Measurements from ENCODE around the gene LRRC4C. TPM values are rescaled to one million over a fixed set of nuclear protein-coding genes. Genes with fewer than 3 reads are reported as not detected.

LRRC4C gene
- total and polyA plus RNA-seq, 4 donors, result 0.10 to 0.93 (median 0.30) TPM

DNA sequence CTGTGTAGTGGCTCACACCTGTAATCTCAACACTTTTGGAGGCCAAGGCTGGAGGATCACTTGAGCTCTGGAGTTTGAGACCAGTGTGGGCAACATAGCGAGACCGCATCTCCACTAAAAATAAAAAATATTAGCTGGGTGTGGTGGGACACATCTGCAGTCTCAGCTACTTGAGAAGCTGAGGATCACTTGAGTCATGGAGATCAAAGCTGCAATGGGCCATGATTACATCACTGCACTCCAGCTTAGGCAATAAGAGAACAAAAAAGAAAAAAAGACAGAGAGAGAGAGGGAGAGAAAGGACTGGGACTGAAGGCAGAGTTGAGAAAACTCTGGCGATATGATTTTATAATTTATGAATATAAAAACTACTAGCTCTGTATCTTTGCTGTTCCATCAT lies 473.1 kb downstream of the LRRC4C start:
- DNase-seq (ENCODE audit: low spot score), result no peak
- TF ChIP-seq NR2F2 (IDR thresholded peaks at IDR 0.05) (no peak), TAF1 (conservative IDR thresholded peaks at IDR 0.05) (no peak), HNF4A (conservative IDR thresholded peaks at IDR 0.05) (no peak), EGR1 (IDR thresholded peaks at IDR 0.05; ENCODE audit: low read depth in 2 of 2) (no peak), HNF4G (IDR thresholded peaks at IDR 0.05) (no peak), FOXA2 (IDR thresholded peaks at IDR 0.05) (no peak), GABPA (IDR thresholded peaks at IDR 0.05 in 1 of 2, conservative IDR thresholded peaks at IDR 0.05 in 1 of 2) (no peak), JUND (IDR thresholded peaks at IDR 0.05) (no peak), SP1 (IDR thresholded peaks at IDR 0.05) (no peak)
- TF ChIP-seq, protein P1, sequence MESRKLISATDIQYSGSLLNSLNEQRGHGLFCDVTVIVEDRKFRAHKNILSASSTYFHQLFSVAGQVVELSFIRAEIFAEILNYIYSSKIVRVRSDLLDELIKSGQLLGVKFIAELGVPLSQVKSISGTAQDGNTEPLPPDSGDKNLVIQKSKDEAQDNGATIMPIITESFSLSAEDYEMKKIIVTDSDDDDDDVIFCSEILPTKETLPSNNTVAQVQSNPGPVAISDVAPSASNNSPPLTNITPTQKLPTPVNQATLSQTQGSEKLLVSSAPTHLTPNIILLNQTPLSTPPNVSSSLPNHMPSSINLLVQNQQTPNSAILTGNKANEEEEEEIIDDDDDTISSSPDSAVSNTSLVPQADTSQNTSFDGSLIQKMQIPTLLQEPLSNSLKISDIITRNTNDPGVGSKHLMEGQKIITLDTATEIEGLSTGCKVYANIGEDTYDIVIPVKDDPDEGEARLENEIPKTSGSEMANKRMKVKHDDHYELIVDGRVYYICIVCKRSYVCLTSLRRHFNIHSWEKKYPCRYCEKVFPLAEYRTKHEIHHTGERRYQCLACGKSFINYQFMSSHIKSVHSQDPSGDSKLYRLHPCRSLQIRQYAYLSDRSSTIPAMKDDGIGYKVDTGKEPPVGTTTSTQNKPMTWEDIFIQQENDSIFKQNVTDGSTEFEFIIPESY (IDR thresholded peaks at IDR 0.05), result no peak
- TF ChIP-seq, protein P2, sequence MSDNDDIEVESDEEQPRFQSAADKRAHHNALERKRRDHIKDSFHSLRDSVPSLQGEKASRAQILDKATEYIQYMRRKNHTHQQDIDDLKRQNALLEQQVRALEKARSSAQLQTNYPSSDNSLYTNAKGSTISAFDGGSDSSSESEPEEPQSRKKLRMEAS (IDR thresholded peaks at IDR 0.05), result no peak
- H3K27ac ChIP-seq (ENCODE audit: low read depth in 1 of 2, low read length in 2 of 2), result no peak overlapping the region
- no peaks in the 10 kb centered on the region for H3K9me3 ChIP-seq (ENCODE audit: control insufficient read depth in 4 of 4, low read length in 3 of 4)
- no peak overlapping the region for H3K9ac ChIP-seq (ENCODE audit: low read depth in 1 of 2, low read length in 2 of 2)
- H3K36me3 ChIP-seq (ENCODE audit: control insufficient read depth in 4 of 4, insufficient read depth in 3 of 4, low read depth in 1 of 4, low read length in 3 of 4), result no peaks in the 10 kb centered on the region
- 91% methylated on average over 3 of the region's 3 CpGs for WGBS
- no peaks in the 10 kb centered on the region for H3K27me3 ChIP-seq (ENCODE audit: control insufficient read depth in 4 of 4, insufficient read depth in 4 of 4, low read length in 3 of 4)
- no peaks in the 10 kb centered on the region for H3K4me1 ChIP-seq (ENCODE audit: control insufficient read depth in 4 of 4, insufficient read depth in 4 of 4, low read length in 3 of 4)
- no peak overlapping the region for H3K4me3 ChIP-seq (ENCODE audit: low read depth in 1 of 3, low read length in 3 of 3)

DNA sequence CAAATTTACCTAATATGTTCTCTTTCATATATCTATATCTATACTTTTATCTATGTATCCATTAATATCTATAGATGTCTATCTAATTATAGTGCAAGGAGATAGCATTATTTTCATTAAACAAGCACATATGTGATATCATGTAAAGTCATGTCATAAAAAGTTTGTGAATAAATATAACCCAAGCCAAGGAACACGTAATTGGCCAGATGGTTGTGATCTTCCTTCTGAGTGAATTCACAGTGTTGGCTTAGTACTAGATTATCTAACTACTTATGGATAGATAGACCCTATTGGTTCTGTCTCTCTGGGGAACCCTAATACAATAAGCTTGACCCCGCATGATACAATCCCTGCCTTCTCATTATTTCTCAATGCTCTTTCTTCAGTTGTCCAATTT lies 484.4 kb downstream of the LRRC4C start:
- Histone ChIP-seq H3K9ac (ENCODE audit: low read depth in 1 of 2, low read length in 2 of 2) (no peak overlapping the region), H3K27ac (ENCODE audit: low read depth in 1 of 2, low read length in 2 of 2) (no peak overlapping the region), H3K4me1 (ENCODE audit: control insufficient read depth in 4 of 4, insufficient read depth in 4 of 4, low read length in 3 of 4) (no peaks in the 10 kb centered on the region), H3K4me3 (ENCODE audit: low read depth in 1 of 3, low read length in 3 of 3) (no peak overlapping the region), H3K27me3 (ENCODE audit: control insufficient read depth in 4 of 4, insufficient read depth in 4 of 4, low read length in 3 of 4) (no peaks in the 10 kb centered on the region), H3K36me3 (ENCODE audit: control insufficient read depth in 4 of 4, insufficient read depth in 3 of 4, low read depth in 1 of 4, low read length in 3 of 4) (no peaks in the 10 kb centered on the region), H3K9me3 (ENCODE audit: control insufficient read depth in 4 of 4, low read length in 3 of 4) (peaks cover 0 to 8% (median 1%) of the 10 kb centered on the region in 4 donors)
- WGBS, result 85% methylated on average over 2 of the region's 2 CpGs
- no peak for TF ChIP-seq NR2F2 (IDR thresholded peaks at IDR 0.05)
- TF ChIP-seq TAF1 (conservative IDR thresholded peaks at IDR 0.05), result no peak
- no peak for TF ChIP-seq YY1 (IDR thresholded peaks at IDR 0.05)
- TF ChIP-seq RXRA (IDR thresholded peaks at IDR 0.05), result no peak
- TF ChIP-seq JUND (IDR thresholded peaks at IDR 0.05), result no peak
- no peak for TF ChIP-seq EGR1 (IDR thresholded peaks at IDR 0.05; ENCODE audit: low read depth in 2 of 2)
- no peak for TF ChIP-seq HNF4G (IDR thresholded peaks at IDR 0.05)
- no peak for DNase-seq (ENCODE audit: low spot score)

DNA sequence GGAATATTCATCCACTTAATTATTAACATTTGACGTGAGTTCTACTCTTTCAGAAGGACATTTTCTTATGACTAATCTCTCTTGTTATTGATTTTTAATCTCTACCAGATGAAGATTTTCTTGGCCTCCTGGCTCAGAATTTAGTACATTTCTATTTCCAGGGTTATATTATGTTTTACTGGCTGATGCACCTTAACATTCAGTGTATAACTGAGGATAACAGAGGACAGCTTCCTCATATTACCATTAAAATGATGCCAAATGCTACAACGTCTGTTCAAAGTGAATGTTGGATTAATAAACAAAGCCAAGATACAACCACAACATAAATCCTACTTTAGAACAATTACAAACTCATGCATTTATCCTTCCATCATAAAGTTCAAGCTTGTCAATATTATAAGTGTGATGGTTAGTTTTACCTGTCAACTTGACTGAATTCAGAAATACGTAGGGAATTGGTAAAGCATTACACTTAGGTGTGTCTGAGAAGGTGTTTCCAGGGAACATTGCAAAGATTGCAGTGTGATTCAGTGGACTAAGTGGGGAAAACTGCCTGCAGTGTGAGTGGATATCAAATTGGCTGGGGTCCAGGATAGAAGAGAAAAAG lies 485.2 kb downstream of the LRRC4C start:
- 78% methylated on average over 3 of the region's 3 CpGs for WGBS
- peaks cover 0 to 8% (median 1%) of the 10 kb centered on the region in 4 donors for H3K9me3 ChIP-seq (ENCODE audit: control insufficient read depth in 4 of 4, low read length in 3 of 4)
- no peak overlapping the region for H3K4me3 ChIP-seq (ENCODE audit: low read depth in 1 of 3, low read length in 3 of 3)
- no peaks in the 10 kb centered on the region for H3K27me3 ChIP-seq (ENCODE audit: control insufficient read depth in 4 of 4, insufficient read depth in 4 of 4, low read length in 3 of 4)
- H3K36me3 ChIP-seq (ENCODE audit: control insufficient read depth in 4 of 4, insufficient read depth in 3 of 4, low read depth in 1 of 4, low read length in 3 of 4), result no peaks in the 10 kb centered on the region
- no peaks in the 10 kb centered on the region for H3K4me1 ChIP-seq (ENCODE audit: control insufficient read depth in 4 of 4, insufficient read depth in 4 of 4, low read length in 3 of 4)
- no peak overlapping the region for H3K27ac ChIP-seq (ENCODE audit: low read depth in 1 of 2, low read length in 2 of 2)
- no peak for DNase-seq (ENCODE audit: low spot score)
- H3K9ac ChIP-seq (ENCODE audit: low read depth in 1 of 2, low read length in 2 of 2), result no peak overlapping the region
- TF ChIP-seq, protein P1 (IDR thresholded peaks at IDR 0.05), result no peak
- TF ChIP-seq NR2F2 (IDR thresholded peaks at IDR 0.05) (no peak), YY1 (IDR thresholded peaks at IDR 0.05) (no peak), HNF4G (IDR thresholded peaks at IDR 0.05) (no peak), EGR1 (IDR thresholded peaks at IDR 0.05; ENCODE audit: low read depth in 2 of 2) (no peak), FOXA2 (IDR thresholded peaks at IDR 0.05) (no peak), RAD21 (IDR thresholded peaks at IDR 0.05) (no peak), TAF1 (conservative IDR thresholded peaks at IDR 0.05) (no peak), GABPA (IDR thresholded peaks at IDR 0.05 in 1 of 2, conservative IDR thresholded peaks at IDR 0.05 in 1 of 2) (no peak), HNF4A (conservative IDR thresholded peaks at IDR 0.05) (no peak)
- TF ChIP-seq, protein P2 (IDR thresholded peaks at IDR 0.05), result no peak
- TF ChIP-seq, protein P3, sequence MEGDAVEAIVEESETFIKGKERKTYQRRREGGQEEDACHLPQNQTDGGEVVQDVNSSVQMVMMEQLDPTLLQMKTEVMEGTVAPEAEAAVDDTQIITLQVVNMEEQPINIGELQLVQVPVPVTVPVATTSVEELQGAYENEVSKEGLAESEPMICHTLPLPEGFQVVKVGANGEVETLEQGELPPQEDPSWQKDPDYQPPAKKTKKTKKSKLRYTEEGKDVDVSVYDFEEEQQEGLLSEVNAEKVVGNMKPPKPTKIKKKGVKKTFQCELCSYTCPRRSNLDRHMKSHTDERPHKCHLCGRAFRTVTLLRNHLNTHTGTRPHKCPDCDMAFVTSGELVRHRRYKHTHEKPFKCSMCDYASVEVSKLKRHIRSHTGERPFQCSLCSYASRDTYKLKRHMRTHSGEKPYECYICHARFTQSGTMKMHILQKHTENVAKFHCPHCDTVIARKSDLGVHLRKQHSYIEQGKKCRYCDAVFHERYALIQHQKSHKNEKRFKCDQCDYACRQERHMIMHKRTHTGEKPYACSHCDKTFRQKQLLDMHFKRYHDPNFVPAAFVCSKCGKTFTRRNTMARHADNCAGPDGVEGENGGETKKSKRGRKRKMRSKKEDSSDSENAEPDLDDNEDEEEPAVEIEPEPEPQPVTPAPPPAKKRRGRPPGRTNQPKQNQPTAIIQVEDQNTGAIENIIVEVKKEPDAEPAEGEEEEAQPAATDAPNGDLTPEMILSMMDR (IDR thresholded peaks at IDR 0.05; ENCODE audit: low read depth, low read length, missing input control), result no peak
- TF ChIP-seq, protein P4, sequence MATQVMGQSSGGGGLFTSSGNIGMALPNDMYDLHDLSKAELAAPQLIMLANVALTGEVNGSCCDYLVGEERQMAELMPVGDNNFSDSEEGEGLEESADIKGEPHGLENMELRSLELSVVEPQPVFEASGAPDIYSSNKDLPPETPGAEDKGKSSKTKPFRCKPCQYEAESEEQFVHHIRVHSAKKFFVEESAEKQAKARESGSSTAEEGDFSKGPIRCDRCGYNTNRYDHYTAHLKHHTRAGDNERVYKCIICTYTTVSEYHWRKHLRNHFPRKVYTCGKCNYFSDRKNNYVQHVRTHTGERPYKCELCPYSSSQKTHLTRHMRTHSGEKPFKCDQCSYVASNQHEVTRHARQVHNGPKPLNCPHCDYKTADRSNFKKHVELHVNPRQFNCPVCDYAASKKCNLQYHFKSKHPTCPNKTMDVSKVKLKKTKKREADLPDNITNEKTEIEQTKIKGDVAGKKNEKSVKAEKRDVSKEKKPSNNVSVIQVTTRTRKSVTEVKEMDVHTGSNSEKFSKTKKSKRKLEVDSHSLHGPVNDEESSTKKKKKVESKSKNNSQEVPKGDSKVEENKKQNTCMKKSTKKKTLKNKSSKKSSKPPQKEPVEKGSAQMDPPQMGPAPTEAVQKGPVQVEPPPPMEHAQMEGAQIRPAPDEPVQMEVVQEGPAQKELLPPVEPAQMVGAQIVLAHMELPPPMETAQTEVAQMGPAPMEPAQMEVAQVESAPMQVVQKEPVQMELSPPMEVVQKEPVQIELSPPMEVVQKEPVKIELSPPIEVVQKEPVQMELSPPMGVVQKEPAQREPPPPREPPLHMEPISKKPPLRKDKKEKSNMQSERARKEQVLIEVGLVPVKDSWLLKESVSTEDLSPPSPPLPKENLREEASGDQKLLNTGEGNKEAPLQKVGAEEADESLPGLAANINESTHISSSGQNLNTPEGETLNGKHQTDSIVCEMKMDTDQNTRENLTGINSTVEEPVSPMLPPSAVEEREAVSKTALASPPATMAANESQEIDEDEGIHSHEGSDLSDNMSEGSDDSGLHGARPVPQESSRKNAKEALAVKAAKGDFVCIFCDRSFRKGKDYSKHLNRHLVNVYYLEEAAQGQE (IDR thresholded peaks at IDR 0.05), result no peak

Measured in liver (tissue), 9 donors.